KBM-7 (cell line): Measurements from ENCODE around the gene SMIM26.

ENCODE experiments used
- DNase-seq: peaks from one replicate; pipeline ENCODE4 v3.0.0-alpha.2; 2015
- in situ Hi-C: fragments of 300-500 bp; cut with MboI; formaldehyde crosslinking; loops from 2 replicates; pipeline ENCODE4 v1.14.3; 2020; ENCODE audit warnings: low sequenced_read_pairs, low pct_unique_long_range_greater_than_20kb, mixed read lengths

The SMIM26 gene

DNA sequence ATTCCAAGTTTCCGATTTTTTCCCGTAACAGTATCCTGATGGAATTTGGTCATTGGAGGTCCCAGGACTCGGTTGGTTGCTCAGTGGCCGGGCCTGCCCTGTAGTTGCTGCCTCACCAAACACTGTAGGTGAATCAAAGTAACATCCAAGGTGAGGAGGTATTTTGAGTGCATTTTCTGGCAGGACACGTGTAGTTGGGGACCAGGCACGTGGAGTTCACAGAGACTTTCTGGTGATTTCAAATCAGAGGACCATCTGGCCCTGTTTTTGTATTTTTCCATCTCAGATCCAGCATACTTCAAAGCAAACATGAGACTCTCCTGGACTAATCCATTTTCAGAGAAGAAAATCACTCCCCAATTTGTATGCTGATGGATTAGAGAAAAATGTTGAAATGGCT is 10.7 kb downstream of the SMIM26 start:
- DNase-seq, result no peak
- in situ Hi-C loops, result no loop called here

DNA sequence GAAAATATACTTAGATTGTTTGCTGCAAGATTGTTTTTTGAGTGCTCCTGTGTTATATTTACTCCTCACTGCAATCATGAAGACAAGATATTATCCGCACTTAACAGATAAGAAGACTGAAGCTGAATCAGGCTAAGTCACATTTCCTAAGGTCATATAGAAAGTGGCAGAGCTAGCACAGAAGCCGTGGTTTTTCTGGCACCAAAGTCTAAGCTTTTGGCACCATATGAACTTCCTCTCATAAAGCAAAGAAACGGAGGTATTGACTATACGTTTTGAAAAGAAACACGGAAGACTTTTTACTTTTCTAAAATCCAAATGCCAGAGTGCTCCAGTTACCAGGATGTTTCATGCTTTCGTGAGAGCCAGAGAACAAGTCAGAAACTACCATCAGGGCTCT is 11.3 kb downstream of the SMIM26 start:
- DNase-seq, result peak; percentile 28
- in situ Hi-C loops, result no loop called here

DNA sequence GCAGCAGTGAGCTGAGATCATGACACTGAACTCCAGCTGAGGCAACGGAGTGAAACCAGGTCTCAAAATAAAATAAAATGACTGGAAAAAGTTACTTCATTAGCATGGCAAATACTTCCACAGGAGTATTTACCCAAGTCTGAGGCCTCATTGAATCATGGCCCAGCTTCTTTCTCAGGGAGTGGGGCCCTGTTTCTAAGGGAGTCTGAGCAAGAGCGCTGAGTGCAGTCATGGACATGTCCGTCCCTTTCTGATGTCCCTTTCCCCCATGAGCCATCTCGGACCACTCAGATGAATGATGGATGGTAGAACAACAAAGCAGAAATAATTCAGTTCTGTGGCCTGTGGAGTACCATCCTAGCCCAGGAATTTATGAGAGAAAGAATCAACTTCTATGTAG is 12.8 kb downstream of the SMIM26 start:
- in situ Hi-C loops, result no loop called here
- DNase-seq, result no peak

DNA sequence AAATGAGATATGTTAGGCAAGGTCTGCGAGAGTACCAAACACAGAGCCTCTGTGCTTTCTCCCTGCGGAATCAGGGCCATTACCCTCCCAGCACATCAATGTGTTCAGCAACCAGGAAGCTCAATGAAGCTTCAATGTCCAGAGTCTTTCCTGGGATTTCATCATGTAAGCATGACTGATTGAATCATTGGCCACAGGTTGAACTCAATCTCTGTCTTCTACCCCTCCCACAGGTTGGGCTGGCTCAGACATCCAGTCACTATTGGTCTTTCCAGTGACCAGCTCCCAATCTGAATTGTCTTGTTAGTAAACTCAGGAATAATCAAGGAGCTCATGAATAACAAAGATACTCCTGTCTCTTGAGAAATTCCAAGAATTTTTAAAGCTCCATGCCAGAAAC is 17.9 kb downstream of the SMIM26 start:
- in situ Hi-C loops, result no loop called here

DNA sequence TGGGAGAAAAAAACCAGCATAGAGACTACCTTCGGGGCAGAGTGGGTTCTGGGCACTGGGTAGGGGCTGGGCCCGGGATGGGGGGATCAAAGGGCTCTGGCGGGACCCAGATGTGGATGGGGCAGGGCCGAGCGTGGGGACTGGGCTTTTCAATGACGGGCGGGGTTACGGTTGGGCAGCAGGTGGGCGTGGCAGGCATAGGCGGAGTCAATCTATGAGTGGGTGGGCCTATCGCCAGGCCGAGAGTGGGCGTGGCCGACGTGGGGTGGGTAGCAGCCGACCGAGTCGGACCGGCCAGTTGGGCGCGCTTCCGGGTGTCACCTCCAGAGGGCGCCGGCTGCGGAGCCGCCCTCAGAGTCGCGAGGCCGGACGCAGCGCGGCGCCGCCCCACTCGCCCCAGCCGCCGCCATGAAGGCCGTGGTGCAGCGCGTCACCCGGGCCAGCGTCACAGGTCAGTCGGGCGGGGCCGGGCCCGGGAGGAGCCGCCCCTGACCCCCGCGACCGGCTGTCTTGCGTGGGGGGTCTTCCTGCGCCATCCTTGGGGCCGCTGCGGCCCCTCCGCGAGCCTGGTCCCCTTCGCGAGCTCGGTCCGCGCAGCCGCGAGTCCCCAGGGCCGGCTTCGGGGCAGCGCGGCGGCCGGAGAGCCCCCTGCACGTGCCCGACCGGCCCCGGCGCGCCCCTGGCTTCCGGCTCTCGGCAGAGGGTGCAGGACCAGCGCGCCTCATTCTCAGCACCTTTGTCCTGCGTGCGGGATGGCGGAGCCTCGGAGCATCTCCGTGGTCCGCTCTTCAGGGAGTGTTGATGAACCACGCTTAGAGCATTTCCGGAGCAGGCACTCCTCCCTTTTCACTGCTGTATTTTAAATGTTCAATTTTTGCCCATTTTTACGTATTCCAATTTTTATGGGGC is 20.7 kb downstream of the SMIM26 start, which contains the start of gene DTD1:
TSS of gene DTD1 (plus strand) at position 390 of the 909 bp plus-strand sequence. CDS start at position 409, 19 bp downstream.
- in situ Hi-C loops, result no loop called here
- DNase-seq, result peak; percentile 91

More for the DNA sequence above, 17.9 kb downstream of the SMIM26 start:
- DNase-seq, result no peak

DNA sequence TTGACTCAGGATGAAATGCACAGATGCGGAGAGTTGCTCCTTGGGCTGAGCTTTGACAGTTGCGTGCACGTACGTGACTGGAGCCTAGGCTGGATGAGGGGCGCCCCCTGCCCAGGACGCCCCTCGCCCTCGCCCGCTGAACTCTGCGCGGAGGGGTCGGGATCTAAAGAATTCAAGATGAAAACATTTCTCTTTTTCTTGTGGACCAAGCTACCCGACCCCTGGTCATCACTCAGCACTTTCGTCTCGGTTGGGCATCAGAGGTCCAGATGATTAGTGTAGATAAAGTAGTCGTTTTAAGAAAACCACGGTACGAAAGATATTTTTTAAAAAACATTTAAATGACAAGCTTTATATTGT is 21.3 kb downstream of the SMIM26 start:
- in situ Hi-C loops, result no loop called here
- no peak for DNase-seq

DNA sequence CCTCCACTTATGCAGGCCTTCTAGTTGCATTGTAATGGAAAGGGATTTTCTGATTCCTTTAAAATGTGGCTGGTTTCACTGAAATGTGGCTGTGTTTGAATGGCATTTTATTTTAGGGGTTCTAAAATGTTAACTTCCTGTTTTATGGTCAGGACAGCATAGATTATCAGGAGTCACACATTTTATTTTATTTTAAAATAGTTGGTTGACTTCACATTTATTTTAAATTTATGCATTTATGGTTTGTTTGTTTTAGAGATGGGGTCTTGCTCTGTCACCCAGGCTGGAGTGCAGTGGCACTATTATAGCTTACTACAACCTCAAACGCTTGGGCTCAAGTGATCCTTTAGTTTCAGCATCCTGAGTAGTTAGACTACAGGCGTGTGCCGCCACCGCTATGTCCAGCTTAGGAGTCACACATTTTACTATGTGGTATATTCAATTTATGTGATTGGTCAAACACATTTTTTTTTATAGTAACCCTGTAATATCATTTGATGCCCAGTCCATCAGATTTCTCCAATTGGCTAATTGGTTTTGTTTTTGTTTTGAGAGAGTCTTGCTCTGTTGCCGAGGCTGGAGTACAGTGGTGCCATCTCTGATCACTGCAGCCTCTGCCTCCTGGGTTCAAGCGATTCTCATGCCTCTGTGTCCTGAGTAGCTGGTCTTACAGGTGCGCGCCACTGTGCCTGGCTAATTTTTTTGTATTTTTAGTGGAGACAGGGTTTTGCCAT is 22.9 kb downstream of the SMIM26 start:
- DNase-seq, result no peak
- in situ Hi-C loops, result no loop called here

DNA sequence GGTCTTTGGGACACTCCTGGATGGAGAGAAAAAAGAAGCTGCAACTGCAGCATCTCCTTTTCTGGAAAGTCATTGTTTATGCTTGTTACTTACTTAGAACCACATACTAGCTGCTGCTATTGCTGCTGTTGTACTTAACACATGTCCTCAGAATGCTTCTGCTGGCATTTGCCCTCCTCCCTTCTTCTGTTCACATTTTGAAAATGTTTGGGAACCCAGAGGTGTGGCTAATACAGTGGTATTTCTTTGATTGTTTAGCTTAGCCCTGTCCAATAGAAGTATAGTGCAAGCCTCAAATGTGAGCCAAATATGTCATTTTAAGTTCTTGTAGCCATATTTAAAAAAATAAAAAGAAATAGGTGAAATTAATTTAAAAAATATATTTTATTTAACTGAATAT is 29.0 kb downstream of the SMIM26 start:
- in situ Hi-C loops, result no loop called here
- DNase-seq, result no peak

DNA sequence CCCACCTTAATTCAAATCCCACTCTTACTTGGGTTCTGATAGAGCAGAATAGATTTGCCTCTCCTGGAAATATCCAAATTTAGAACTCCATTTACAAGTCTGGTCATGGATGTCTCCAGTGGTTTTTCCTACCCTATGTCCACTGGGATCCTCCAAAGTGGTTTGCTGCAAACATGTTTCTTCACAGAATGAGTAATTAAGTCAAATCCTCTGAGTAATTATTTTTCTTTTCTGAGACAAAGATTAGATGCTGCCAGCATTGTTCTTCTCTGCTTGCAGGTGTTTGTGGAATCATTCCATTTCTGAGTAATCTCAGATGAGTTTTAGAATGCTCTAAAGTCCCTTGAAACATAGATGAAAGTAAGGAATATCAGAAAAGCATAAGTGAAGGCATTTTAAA is 42.5 kb downstream of the SMIM26 start:
- in situ Hi-C loops, result no loop called here
- DNase-seq, result no peak

DNA sequence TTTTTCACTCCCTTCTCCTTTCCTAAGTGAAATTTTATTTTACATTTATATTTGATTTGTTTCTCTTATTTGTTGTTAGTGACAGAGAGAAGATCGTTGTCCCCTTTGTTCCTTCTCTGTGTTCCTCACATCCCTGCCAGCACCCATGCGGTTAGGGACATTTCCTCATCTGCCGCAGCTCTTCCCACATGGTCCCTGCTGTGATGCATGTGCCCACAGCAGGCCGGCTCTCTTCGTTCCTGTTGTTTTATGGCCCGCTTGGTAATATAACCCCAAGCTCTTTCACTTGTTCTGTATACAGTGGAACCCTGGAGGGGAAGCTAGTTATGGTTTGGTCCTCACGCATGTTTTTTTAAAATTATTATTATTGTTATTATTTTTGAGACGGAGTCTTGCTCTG is 44.3 kb downstream of the SMIM26 start:
- in situ Hi-C loops, result no loop called here
- no peak for DNase-seq

DNA sequence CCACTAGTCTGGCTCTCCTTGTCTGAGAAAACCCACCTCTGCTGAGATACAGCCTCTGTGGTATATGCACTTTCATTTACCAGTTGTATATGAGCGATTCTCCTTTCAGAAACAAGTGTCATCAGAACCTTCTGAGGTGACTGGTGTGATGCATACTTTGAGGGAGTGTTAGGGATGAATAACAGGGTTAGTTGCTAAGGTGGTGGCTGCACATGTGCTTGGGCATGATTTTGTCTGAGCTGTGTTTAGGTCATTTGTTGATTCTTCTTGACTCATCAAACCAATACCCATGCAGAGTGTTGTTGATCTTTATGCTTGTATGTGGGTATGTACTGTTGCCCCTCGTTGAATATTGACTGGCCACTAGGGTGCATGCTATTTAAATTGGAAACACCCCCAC is 46.3 kb downstream of the SMIM26 start:
- in situ Hi-C loops, result no loop called here
- DNase-seq, result no peak

DNA sequence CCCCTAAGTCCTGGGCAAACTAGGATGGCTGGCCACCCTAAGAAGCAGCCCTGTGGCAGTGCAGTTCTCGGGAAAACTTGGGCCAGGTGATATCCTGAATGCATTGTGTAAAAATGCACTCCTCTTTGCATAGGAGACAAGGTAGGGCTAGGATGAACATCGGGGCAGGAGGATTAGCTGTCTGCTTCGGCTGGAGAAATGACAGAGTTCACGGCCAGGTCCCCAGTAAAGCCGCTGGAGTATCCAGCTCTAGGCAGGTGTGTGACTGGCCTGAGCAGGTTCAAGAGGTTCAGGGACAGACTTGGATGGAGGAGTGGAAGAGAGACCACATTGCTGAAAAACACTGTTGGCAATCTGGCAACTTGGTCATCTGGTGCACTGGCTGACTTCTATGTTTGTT is 47.0 kb downstream of the SMIM26 start:
- in situ Hi-C loops, result no loop called here
- DNase-seq, result no peak

DNA sequence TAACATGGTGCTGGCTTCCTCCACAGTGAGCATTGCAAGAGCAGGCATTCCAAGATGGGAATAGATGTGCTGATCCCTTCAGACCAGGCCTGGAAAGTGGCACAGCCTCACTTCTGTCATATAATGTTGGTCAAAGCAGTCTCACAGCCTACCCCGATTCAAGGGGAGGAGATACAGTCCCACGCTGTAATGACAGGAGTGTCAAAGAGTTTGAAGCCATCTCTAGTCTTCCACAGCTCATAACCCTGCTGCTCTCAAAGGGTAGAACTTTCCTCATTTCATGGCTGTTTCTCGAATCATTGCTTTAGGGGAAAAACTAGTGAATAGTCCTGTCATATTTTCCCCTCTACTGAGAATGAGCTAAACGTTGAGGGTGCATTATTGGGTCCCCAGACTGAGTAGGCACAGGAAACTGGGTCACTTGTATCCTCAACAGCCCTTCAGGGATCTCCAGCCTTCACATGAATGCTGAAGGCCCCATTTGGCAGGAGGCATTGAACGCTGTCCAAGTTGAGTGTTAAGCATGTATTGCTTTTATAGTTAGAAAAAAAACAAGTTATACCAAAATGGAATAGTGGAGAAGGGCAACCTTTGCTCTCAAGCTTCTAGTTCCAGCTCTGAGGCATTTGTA is 47.9 kb downstream of the SMIM26 start:
- in situ Hi-C loops, result no loop called here
- no peak for DNase-seq
